ENCODE data around the gene GPR161.

- TF ChIP-seq CTCF (IDR thresholded peaks at IDR 0.05; ENCODE audit: low read depth, low read length) (no peak), MYC (IDR thresholded peaks at IDR 0.05; ENCODE audit: low read depth, low read length) (no peak), MAX (IDR thresholded peaks at IDR 0.05; ENCODE audit: low read depth, low read length) (no peak), POLR2A (IDR thresholded peaks at IDR 0.05; ENCODE audit: extremely low read depth, insufficient read length) (no peak)
These were observed 46.3 kb downstream of the GPR161 start for GRCh38 chr1:168090395-168090794.

Measured in NB4 (cell line).